ENCODE data around the gene GYG2.

GYG2 gene

GRCh38 chrX:2928583-2929434 is 100.1 kb downstream of the GYG2 start, which contains the start of gene ARSD:
ARSD (minus strand) TSS chrX:2929339; CDS start chrX:2929275, 64 bp downstream.
- no peak for DNase-seq (ENCODE audit: low read depth, low spot score)
- H3K4me3 ChIP-seq (ENCODE audit: low read length), result no peak within 1 kb of the TSS

- H3K4me3 ChIP-seq (ENCODE audit: low read length), result no peak overlapping the region
- no peak for DNase-seq (ENCODE audit: low read depth, low spot score)
Measured at GRCh38 chrX:2931155-2931554, 102.4 kb downstream of the GYG2 start.

GRCh38 chrX:2931612-2932011 is 102.9 kb downstream of the GYG2 start:
- H3K4me3 ChIP-seq (ENCODE audit: low read length), result no peak overlapping the region
- DNase-seq (ENCODE audit: low read depth, low spot score), result no peak
